GM12892 (cell line): ENCODE data around the gene MED31.
"Not testable (repeated sequence)": the region's sequence is repeated elsewhere in the genome, so short reads cannot be mapped to it uniquely, and the experiment has no call there.

Experiments
- DNase-seq: peaks from one replicate; pipeline ENCODE4 v3.0.0; 2011; ENCODE audit not compliant: insufficient read length
- FAIRE-seq: peaks from 2 replicates; lab custom pipeline; 2011; peaks lifted over from hg19 to GRCh38; lab: Jason Lieb, UNC
- POLR2A ChIP-seq: IDR thresholded peaks from 2 replicates; pipeline ENCODE4 v1.6.1; 2011; ENCODE audit warnings: low read depth, low read length, control low read depth
- POLR2AphosphoS5 ChIP-seq: IDR thresholded peaks from 2 replicates; pipeline ENCODE4 v1.6.1; 2011; ENCODE audit warnings: low read depth, low read length, control low read depth
- TAF1 ChIP-seq: IDR thresholded peaks from 2 replicates; pipeline ENCODE4 v1.6.1; 2011; ENCODE audit warnings: low read depth, mild to moderate bottlenecking, control low read depth, low read length, borderline replicate concordance

The MED31 gene

GRCh38 chr17:6660805-6661463 is 9.5 kb upstream of the MED31 start:
- DNase-seq (no peak), FAIRE-seq (peak; percentile 99)
- TF ChIP-seq TAF1 (no peak), POLR2AphosphoS5 (no peak), POLR2A (no peak)

GRCh38 chr17:6660101-6660500 is 8.7 kb upstream of the MED31 start:
- no peak for DNase-seq
- TF ChIP-seq POLR2AphosphoS5 (no peak), TAF1 (no peak), POLR2A (no peak)
- peak; percentile 57 for FAIRE-seq

- FAIRE-seq, DNase-seq: not testable (repeated sequence)
Measured at GRCh38 chr17:6658411-6658810, 7.0 kb upstream of the MED31 start.

GRCh38 chr17:6657633-6658287 is 6.4 kb upstream of the MED31 start:
- DNase-seq (no peak), FAIRE-seq (peak; percentile 77)
- TF ChIP-seq TAF1 (no peak), POLR2A (no peak), POLR2AphosphoS5 (no peak)

- DNase-seq: not testable (repeated sequence)
- peak; percentile 86 for FAIRE-seq
- TF ChIP-seq TAF1: peak; percentile 73
Measured at GRCh38 chr17:6656797-6657632, 5.6 kb upstream of the MED31 start.

GRCh38 chr17:6655732-6656361 is 4.4 kb upstream of the MED31 start:
- not testable (repeated sequence) for DNase-seq
- peak; percentile 79 for FAIRE-seq

GRCh38 chr17:6654841-6655731 is 3.7 kb upstream of the MED31 start:
- FAIRE-seq: no peak
- TF ChIP-seq POLR2A: no peak
- no peak for TF ChIP-seq POLR2AphosphoS5

GRCh38 chr17:6651919-6652452 is 581 bp upstream of the MED31 start:
- no peak for FAIRE-seq
- DNase-seq: no peak
- TF ChIP-seq POLR2A (no peak), POLR2AphosphoS5 (no peak), TAF1 (no peak)

More at GRCh38 chr17:6654841-6655731, 3.7 kb upstream of the MED31 start:
- no peak for DNase-seq

GRCh38 chr17:6648181-6648580 is 3.2 kb downstream of the MED31 start:
- DNase-seq: no peak
- TF ChIP-seq POLR2AphosphoS5 (no peak), POLR2A (no peak), TAF1 (no peak)
- no peak for FAIRE-seq

- TF ChIP-seq POLR2A: no peak
- no peak for TF ChIP-seq POLR2AphosphoS5
- no peak for TF ChIP-seq TAF1
- FAIRE-seq (no peak), DNase-seq (no peak)
Measured at GRCh38 chr17:6643451-6644125, 7.8 kb downstream of the MED31 start.

- no peak for DNase-seq
- TF ChIP-seq POLR2AphosphoS5 (no peak), POLR2A (no peak), TAF1 (no peak)
- FAIRE-seq: no peak
Measured at GRCh38 chr17:6642592-6642991, 8.8 kb downstream of the MED31 start.
